GM12878 (cell line): ENCODE measurements around the gene CRYBA2. TPM values are rescaled to one million over a fixed set of nuclear protein-coding genes. Genes with fewer than 3 reads are reported as not detected.

Experiments
- ATAC-seq: fragments of 200-7000 bp; cut with Tn5 transposase; 3 replicates; pipeline ENCODE4 v1.9.1; 2020; ENCODE audit warnings: mild to moderate bottlenecking, moderate library complexity
- BruUV-seq: library from RNA; stranded (reverse); fragments of 400-500 nt; replicated peaks from 2 replicates; lab custom pipeline; 2021; lab: Mats Ljungman, UMichigan
- CTCF ChIA-PET: fragments of 300-600 bp; sonication (Branson Sonifier 250); formaldehyde crosslinking; extraction: SDS; loops from one replicate; lab custom pipeline; 2021; ENCODE audit warnings: inconsistent platforms; lab: Yijun Ruan, JAX
- POLR2A ChIA-PET: fragments of 350-600 bp; formaldehyde crosslinking; extraction: SDS; loops from one replicate; lab custom pipeline; 2021; ENCODE audit warnings: inconsistent platforms; lab: Charles Lee
- RAD21 ChIA-PET: fragments of 300-600 bp; sonication (Branson Sonifier 250); formaldehyde crosslinking; loops from one replicate; lab custom pipeline; 2023; ENCODE audit warnings: antibody characterized with exemption; ENCODE audit not compliant: unreplicated experiment; lab: Charles Lee
- SMC1A ChIA-PET: fragments of 300-600 bp; sonication (Branson Sonifier 250); formaldehyde crosslinking; loops from one replicate; lab custom pipeline; 2023; ENCODE audit not compliant: unreplicated experiment, uncharacterized antibody; lab: Charles Lee
- DNase-seq: peaks from one replicate; pipeline ENCODE4 v3.0.0-alpha.2; 2011; ENCODE audit warnings: low read depth, low spot score
- FAIRE-seq: peaks from 3 replicates; lab custom pipeline; 2011; peaks lifted over from hg19 to GRCh38; lab: Jason Lieb, UNC
- H2AFZ ChIP-seq: 2 replicates; pipeline ENCODE4 v1.6.0; 2011; ENCODE audit warnings: low read depth, low read length, control low read depth; ENCODE audit not compliant: control insufficient read depth
- H3K27ac ChIP-seq: 2 replicates; pipeline ENCODE4 v1.5.1; 2011; ENCODE audit warnings: control low read depth; ENCODE audit not compliant: control insufficient read depth, insufficient read depth
- H3K27me3 ChIP-seq, 2 experiments: replicated peaks in 1 of 2; 2 replicates each; pipeline versions ENCODE4 v1.6.0 to v1.6.1; 2011; ENCODE audit warnings: low read length in 1 of 2; ENCODE audit not compliant: control insufficient read depth in 2 of 2, insufficient read depth in 2 of 2
- H3K36me3 ChIP-seq, 2 experiments: 2 replicates each; pipeline ENCODE4 v1.5.1; 2011; ENCODE audit warnings: low read length in 1 of 2; ENCODE audit not compliant: control insufficient read depth in 2 of 2, insufficient read depth in 2 of 2
- H3K4me1 ChIP-seq: 2 replicates; pipeline ENCODE4 v1.6.1; 2011; ENCODE audit warnings: mild to moderate bottlenecking, low read length, moderate library complexity, mixed read lengths; ENCODE audit not compliant: control insufficient read depth, insufficient read depth
- H3K4me2 ChIP-seq: 2 replicates; pipeline ENCODE4 v1.6.0; 2011; ENCODE audit warnings: control low read depth; ENCODE audit not compliant: control insufficient read depth, insufficient read depth
- H3K4me3 ChIP-seq: fragments of 200-600 bp; sonication (generic); 2 replicates; pipeline ENCODE4 v1.5.1; 2016
- H3K79me2 ChIP-seq: 2 replicates; pipeline ENCODE4 v1.6.0; 2011; ENCODE audit warnings: low read length; ENCODE audit not compliant: control insufficient read depth, insufficient read depth
- H3K9ac ChIP-seq: 2 replicates; pipeline ENCODE4 v1.8.0; 2011; ENCODE audit warnings: low read length, control low read depth, mixed read lengths; ENCODE audit not compliant: control insufficient read depth, insufficient read depth
- H3K9me3 ChIP-seq: replicated peaks from 3 replicates; pipeline ENCODE4 v1.5.1; 2011; ENCODE audit warnings: mild to moderate bottlenecking, low read length; ENCODE audit not compliant: control insufficient read depth, insufficient read depth
- H4K20me1 ChIP-seq: 2 replicates; pipeline ENCODE4 v1.6.0; 2011; ENCODE audit not compliant: control insufficient read depth, insufficient read depth
- BACH1 ChIP-seq: fragments of 450-650 bp; IDR thresholded peaks from 2 replicates; pipeline ENCODE4 v1.6.1; 2017; ENCODE audit warnings: mild to moderate bottlenecking, borderline replicate concordance
- CREM ChIP-seq: IDR thresholded peaks from 2 replicates; pipeline ENCODE4 v1.6.1; 2014; ENCODE audit warnings: antibody characterized with exemption, low read depth
- ESRRA ChIP-seq: IDR thresholded peaks from 2 replicates; pipeline ENCODE4 v1.6.1; 2012; ENCODE audit warnings: mild to moderate bottlenecking, low read length, improper control_type of control experiment
- KAT2A ChIP-seq: conservative IDR thresholded peaks from 2 replicates; pipeline ENCODE4 v1.6.1; 2011; ENCODE audit warnings: low read depth, low read length; ENCODE audit not compliant: control insufficient read depth
- LARP7 ChIP-seq: fragments of 450-650 bp; IDR thresholded peaks from 2 replicates; pipeline ENCODE4 v1.6.1; 2017; ENCODE audit warnings: mild to moderate bottlenecking
- MEF2A ChIP-seq: IDR thresholded peaks from 2 replicates; pipeline ENCODE4 v1.6.1; 2011; ENCODE audit warnings: low read depth, mild to moderate bottlenecking, low read length, moderate library complexity; ENCODE audit not compliant: insufficient read depth
- MEF2B ChIP-seq: fragments of 450-650 bp; IDR thresholded peaks from 2 replicates; pipeline ENCODE4 v1.6.1; 2018; ENCODE audit warnings: mild to moderate bottlenecking, moderate library complexity; ENCODE audit not compliant: partially characterized antibody, poor library complexity, severe bottlenecking
- MXI1 ChIP-seq: fragments of 150-350 bp; IDR thresholded peaks from 2 replicates; pipeline ENCODE4 v1.6.1; 2011; ENCODE audit warnings: low read depth, mild to moderate bottlenecking, inconsistent platforms, low read length, improper control_type of control experiment
- NFXL1 ChIP-seq: fragments of 450-650 bp; IDR thresholded peaks from 2 replicates; pipeline ENCODE4 v1.6.1; 2017; ENCODE audit warnings: antibody characterized with exemption, mild to moderate bottlenecking, borderline replicate concordance
- RBBP5 ChIP-seq: fragments of 200-600 bp; sonication (generic); conservative IDR thresholded peaks from 2 replicates; pipeline ENCODE4 v1.6.1; 2016
- RELA ChIP-seq: fragments of 450-650 bp; IDR thresholded peaks from 2 replicates; pipeline ENCODE4 v1.8.0; 2014; ENCODE audit warnings: borderline replicate concordance; ENCODE audit not compliant: partially characterized antibody
- SUPT20H ChIP-seq: IDR thresholded peaks from 2 replicates; pipeline ENCODE4 v1.6.1; 2011; ENCODE audit warnings: low read depth, mild to moderate bottlenecking, low read length, moderate library complexity, borderline replicate concordance; ENCODE audit not compliant: control insufficient read depth
- ZNF384 ChIP-seq: IDR thresholded peaks from 2 replicates; pipeline ENCODE4 v1.6.1; 2012; ENCODE audit warnings: low read depth, mild to moderate bottlenecking, low read length, improper control_type of control experiment, borderline replicate concordance
- ZZZ3 ChIP-seq: IDR thresholded peaks from 2 replicates; pipeline ENCODE4 v1.6.1; 2011; ENCODE audit warnings: low read depth; ENCODE audit not compliant: control insufficient read depth, insufficient read length
- WGBS: methylation state at CpG from one replicate; pipeline ENCODE4 v1.1.6; 2016; ENCODE audit warnings: low lambda C conversion rate; ENCODE audit not compliant: insufficient replicate concordance, insufficient coverage; ENCODE audit errors: missing lambda C conversion rate; 5-methylcytosine and 5-hydroxymethylcytosine counted together
- in situ Hi-C: fragments of 300-500 bp; cut with MboI; formaldehyde crosslinking; loops from 9 replicates; pipeline ENCODE4 v1.14.3; 2018; ENCODE audit warnings: mixed read lengths
- intact Hi-C: fragments of 100-400 bp; cut with micrococcal nuclease; formaldehyde crosslinking; loops from one replicate; pipeline ENCODE4 v1.14.2; 2022; ENCODE audit not compliant: unreplicated experiment
- polyA plus RNA-seq, 11 experiments: library from polyadenylated mRNA; depleted of rRNA in 4 of 11; unstranded in 6 of 11; stranded (reverse) in 5 of 11; fragments of >200 nt; fragmentation: Nextera tagmentation in 4 of 11; fragmentation: Illumina TruSeq in 1 of 11; extraction: Ambion mirVana in 4 of 11; extraction: Trizol in 1 of 11; gene quantifications; 1 replicate in 1 of 11; 2 replicates in 10 of 11; pipeline versions ENCODE4 v1.2.1 to v1.2.3, GENCODE V29; 2011 to 2016; ENCODE audit warnings: inconsistent platforms in 2 of 11, missing spikeins in 2 of 11, low read depth in 1 of 11
- total RNA-seq, 4 experiments: library from RNA; depleted of rRNA in 3 of 4; stranded (reverse); fragments of >200 nt in 3 of 4; fragmentation: Illumina TruSeq in 1 of 4; extraction: Trizol in 1 of 4; gene quantifications; 2 replicates each; pipeline versions ENCODE4 v1.2.1 to v1.2.3, GENCODE V29; 2013 to 2021
- TF ChIP-seq, protein P1 (sequence below): fragments of 450-650 bp; IDR thresholded peaks from 2 replicates; pipeline ENCODE4 v1.6.1; 2014; ENCODE audit warnings: mild to moderate bottlenecking
- TF ChIP-seq, protein P2 (sequence below): fragments of 450-650 bp; IDR thresholded peaks from 2 replicates; pipeline ENCODE4 v1.6.1; 2016; ENCODE audit warnings: mild to moderate bottlenecking
- TF ChIP-seq, protein P3 (sequence below): fragments of 450-650 bp; IDR thresholded peaks from 2 replicates; pipeline ENCODE4 v1.6.1; 2018; ENCODE audit warnings: mild to moderate bottlenecking, low read depth, moderate library complexity; ENCODE audit not compliant: partially characterized antibody

Gene CRYBA2
- total and polyA plus RNA-seq, 10 of the 15 experiments (the other 5 are each of a cell fraction or from before 2014, with no cell fraction given), result not detected

DNA sequence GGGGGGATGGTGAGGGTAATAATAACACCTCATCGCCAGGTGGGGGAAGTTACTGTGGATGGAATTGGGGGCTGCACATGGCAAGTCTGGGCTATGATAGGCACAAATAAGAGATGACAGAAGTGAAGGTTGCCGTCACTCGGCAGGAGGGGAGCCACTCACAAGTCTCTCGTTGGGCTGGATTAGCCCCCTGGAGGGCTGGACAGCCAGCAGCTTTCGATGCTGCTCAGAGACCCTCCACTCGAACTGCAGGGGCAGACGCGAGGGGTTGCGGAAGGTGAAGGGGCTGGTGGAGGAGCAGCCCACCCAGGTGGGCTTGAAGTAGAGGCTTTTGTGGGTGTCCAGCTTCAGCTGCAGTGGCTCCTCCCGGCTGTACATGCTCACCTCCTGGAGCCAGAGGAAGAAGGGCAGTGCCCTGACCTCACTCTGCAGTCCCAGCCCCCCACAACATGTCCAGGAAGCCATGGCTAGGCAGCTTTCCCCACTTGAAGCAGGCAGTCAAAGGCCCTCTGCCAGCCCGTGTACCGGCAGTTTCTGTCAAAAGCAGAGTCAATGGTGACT lies 29.9 kb upstream of the CRYBA2 start (continued):
- TF ChIP-seq, protein P1, sequence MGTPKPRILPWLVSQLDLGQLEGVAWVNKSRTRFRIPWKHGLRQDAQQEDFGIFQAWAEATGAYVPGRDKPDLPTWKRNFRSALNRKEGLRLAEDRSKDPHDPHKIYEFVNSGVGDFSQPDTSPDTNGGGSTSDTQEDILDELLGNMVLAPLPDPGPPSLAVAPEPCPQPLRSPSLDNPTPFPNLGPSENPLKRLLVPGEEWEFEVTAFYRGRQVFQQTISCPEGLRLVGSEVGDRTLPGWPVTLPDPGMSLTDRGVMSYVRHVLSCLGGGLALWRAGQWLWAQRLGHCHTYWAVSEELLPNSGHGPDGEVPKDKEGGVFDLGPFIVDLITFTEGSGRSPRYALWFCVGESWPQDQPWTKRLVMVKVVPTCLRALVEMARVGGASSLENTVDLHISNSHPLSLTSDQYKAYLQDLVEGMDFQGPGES, result no peak

DNA sequence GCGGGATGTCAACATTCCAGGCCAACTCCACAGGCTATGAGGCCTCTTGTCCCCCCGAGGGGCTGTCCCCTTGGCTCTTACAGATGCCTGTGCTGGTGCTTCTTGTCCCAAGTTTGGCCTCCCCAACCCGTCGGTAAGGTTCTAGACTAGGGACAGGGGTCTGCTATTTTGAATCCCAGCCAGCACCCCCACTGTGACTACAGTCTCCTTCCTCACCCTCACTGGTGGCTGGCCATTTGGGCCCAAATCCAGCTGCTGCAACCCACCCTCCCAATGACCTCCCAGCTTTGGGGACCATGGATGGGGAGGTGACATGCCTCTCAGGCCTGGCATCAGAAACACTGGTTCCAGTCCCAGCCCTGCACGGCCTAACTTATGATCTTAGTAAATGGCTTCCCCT lies 29.4 kb upstream of the CRYBA2 start:
- ChIA-PET SMC1A (no interaction called here), RAD21 (no interaction called here), CTCF (no interaction called here)
- in situ Hi-C loops, result no loop called here
- Histone ChIP-seq H2AFZ (no peak overlapping the region), H3K36me3 (no peaks in the 10 kb centered on the region), H3K4me1 (no peaks in the 10 kb centered on the region)
- ATAC-seq, result no peak
- no peak for DNase-seq
- WGBS, result 30% methylated on average over 5 of the region's 5 CpGs
- FAIRE-seq, result no peak
- no peak for TF ChIP-seq MEF2A
- TF ChIP-seq LARP7, result no peak
- no peak for TF ChIP-seq NFXL1
- no peak for TF ChIP-seq RELA
- no peak for TF ChIP-seq ZZZ3
- TF ChIP-seq SUPT20H, result no peak
- TF ChIP-seq, protein P2, sequence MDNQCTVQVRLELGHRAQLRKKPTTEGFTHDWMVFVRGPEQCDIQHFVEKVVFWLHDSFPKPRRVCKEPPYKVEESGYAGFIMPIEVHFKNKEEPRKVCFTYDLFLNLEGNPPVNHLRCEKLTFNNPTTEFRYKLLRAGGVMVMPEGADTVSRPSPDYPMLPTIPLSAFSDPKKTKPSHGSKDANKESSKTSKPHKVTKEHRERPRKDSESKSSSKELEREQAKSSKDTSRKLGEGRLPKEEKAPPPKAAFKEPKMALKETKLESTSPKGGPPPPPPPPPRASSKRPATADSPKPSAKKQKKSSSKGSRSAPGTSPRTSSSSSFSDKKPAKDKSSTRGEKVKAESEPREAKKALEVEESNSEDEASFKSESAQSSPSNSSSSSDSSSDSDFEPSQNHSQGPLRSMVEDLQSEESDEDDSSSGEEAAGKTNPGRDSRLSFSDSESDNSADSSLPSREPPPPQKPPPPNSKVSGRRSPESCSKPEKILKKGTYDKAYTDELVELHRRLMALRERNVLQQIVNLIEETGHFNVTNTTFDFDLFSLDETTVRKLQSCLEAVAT, result no peak
- TF ChIP-seq ESRRA, result no peak
- no peak for TF ChIP-seq RBBP5
- TF ChIP-seq KAT2A, result no peak
- TF ChIP-seq BACH1, result no peak
- no peak for TF ChIP-seq MXI1
- no peak for TF ChIP-seq CREM
- no peak for TF ChIP-seq MEF2B
- TF ChIP-seq, protein P3, sequence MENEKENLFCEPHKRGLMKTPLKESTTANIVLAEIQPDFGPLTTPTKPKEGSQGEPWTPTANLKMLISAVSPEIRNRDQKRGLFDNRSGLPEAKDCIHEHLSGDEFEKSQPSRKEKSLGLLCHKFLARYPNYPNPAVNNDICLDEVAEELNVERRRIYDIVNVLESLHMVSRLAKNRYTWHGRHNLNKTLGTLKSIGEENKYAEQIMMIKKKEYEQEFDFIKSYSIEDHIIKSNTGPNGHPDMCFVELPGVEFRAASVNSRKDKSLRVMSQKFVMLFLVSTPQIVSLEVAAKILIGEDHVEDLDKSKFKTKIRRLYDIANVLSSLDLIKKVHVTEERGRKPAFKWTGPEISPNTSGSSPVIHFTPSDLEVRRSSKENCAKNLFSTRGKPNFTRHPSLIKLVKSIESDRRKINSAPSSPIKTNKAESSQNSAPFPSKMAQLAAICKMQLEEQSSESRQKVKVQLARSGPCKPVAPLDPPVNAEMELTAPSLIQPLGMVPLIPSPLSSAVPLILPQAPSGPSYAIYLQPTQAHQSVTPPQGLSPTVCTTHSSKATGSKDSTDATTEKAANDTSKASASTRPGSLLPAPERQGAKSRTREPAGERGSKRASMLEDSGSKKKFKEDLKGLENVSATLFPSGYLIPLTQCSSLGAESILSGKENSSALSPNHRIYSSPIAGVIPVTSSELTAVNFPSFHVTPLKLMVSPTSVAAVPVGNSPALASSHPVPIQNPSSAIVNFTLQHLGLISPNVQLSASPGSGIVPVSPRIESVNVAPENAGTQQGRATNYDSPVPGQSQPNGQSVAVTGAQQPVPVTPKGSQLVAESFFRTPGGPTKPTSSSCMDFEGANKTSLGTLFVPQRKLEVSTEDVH, result no peak
- TF ChIP-seq ZNF384, result no peak
- TF ChIP-seq, all 136 proteins: peak for 0
- H3K9me3 ChIP-seq, result no peaks in the 10 kb centered on the region
- no peak overlapping the region for H3K4me2 ChIP-seq
- POLR2A ChIA-PET, result no interaction called here
- no peak overlapping the region for H3K4me3 ChIP-seq
- no peaks in the 10 kb centered on the region for H4K20me1 ChIP-seq
- no TSS peak for BruUV-seq
- no peak overlapping the region for H3K27ac ChIP-seq
- no peaks in the 10 kb centered on the region for H3K79me2 ChIP-seq
- intact Hi-C loops, result no loop called here
- H3K27me3 ChIP-seq, result peaks cover 2 to 3% of the 10 kb centered on the region in 2 experiments; a peak in 2 of 4 replicates
- H3K9ac ChIP-seq, result no peak overlapping the region
